CD4-positive, CD25-positive, alpha-beta regulatory T cell (primary cell): ENCODE measurements around the gene SCLY. TPM values are rescaled to one million over a fixed set of nuclear protein-coding genes. Genes with fewer than 3 reads are reported as not detected.
"Not testable (repeated sequence)": the region's sequence is repeated elsewhere in the genome, so short reads cannot be mapped to it uniquely, and the experiment has no call there.

ENCODE experiments used
- ATAC-seq, 2 donors: fragments of 150-1000 bp; cut with Tn5 transposase; one replicate each; pipeline ENCODE4 v1.10.0; 2021; ENCODE audit warnings: low read depth in 2 of 2, moderate number of reproducible peaks in 2 of 2, moderate library complexity in 1 of 2
- DNase-seq, 3 donors: peaks; one replicate each; pipeline versions ENCODE4 v3.0.0 to v3.0.0-alpha.2; 2012 to 2022; ENCODE audit warnings: mixed read lengths in 1 of 3
- H3K27ac ChIP-seq: one replicate; pipeline ENCODE4 v1.7.0; 2013; ENCODE audit warnings: mild to moderate bottlenecking, low read length; ENCODE audit not compliant: insufficient read depth, poor library complexity, severe bottlenecking
- H3K27me3 ChIP-seq: one replicate; pipeline ENCODE4 v1.7.0; 2013; ENCODE audit warnings: low read length; ENCODE audit not compliant: control insufficient read depth, insufficient read depth
- H3K36me3 ChIP-seq: one replicate; pipeline ENCODE4 v1.7.0; 2013; ENCODE audit warnings: mild to moderate bottlenecking, low read length, moderate library complexity; ENCODE audit not compliant: control insufficient read depth, insufficient read depth
- H3K4me1 ChIP-seq: 2 replicates; pipeline ENCODE4 v1.7.0; 2013; ENCODE audit warnings: mild to moderate bottlenecking, low read length; ENCODE audit not compliant: insufficient read depth, control insufficient read depth, poor library complexity, severe bottlenecking
- H3K4me3 ChIP-seq: one replicate; pipeline ENCODE4 v1.7.0; 2013; ENCODE audit warnings: low read depth, mild to moderate bottlenecking, low read length, moderate library complexity
- H3K9me3 ChIP-seq, 2 experiments: 1 replicate in 1 of 2; 2 replicates in 1 of 2; pipeline ENCODE4 v1.7.0; 2013; ENCODE audit warnings: low read length in 2 of 2, mild to moderate bottlenecking in 1 of 2, moderate library complexity in 1 of 2; ENCODE audit not compliant: control insufficient read depth in 2 of 2
- H3K27ac Mint-ChIP-seq, 3 donors: one replicate each; pipeline ENCODE4 v1.8.0; 2020 to 2022; ENCODE audit warnings: mild to moderate bottlenecking in 3 of 3, mixed read lengths in 3 of 3, moderate library complexity in 2 of 3
- H3K27me3 Mint-ChIP-seq: one replicate; pipeline ENCODE4 v1.8.0; 2022; ENCODE audit warnings: mild to moderate bottlenecking, mixed read lengths
- H3K36me3 Mint-ChIP-seq: one replicate; pipeline ENCODE4 v1.8.0; 2020; ENCODE audit warnings: mixed read lengths
- H3K4me1 Mint-ChIP-seq, 4 donors: one replicate each; pipeline ENCODE4 v1.8.0; 2020 to 2022; ENCODE audit warnings: mixed read lengths in 4 of 4, mild to moderate bottlenecking in 1 of 4
- H3K4me3 Mint-ChIP-seq, 4 donors: one replicate each; pipeline ENCODE4 v1.8.0; 2020 to 2022; ENCODE audit warnings: mild to moderate bottlenecking in 4 of 4, mixed read lengths in 4 of 4, moderate library complexity in 3 of 4
- H3K9me3 Mint-ChIP-seq, 7 donors: one replicate each; pipeline ENCODE4 v1.8.0; 2020 to 2022; ENCODE audit warnings: mixed read lengths in 7 of 7, mild to moderate bottlenecking in 3 of 7, moderate library complexity in 2 of 7
- polyA plus RNA-seq, 4 donors: library from polyadenylated mRNA; unstranded; fragments of 300-500 nt; fragmentation: Illumina TruSeq; gene quantifications; one replicate each; pipeline ENCODE4 v1.2.3, GENCODE V29; 2021
- total RNA-seq: library from RNA; stranded (reverse); gene quantifications from one replicate; pipeline ENCODE4 v1.2.3, GENCODE V29; 2022

The SCLY gene
- total and polyA plus RNA-seq, 5 donors from 2014 or later: 10.3 to 17.8 (median 15.6) TPM

GRCh38 chr2:238065071-238065846, 4.5 kb downstream of the SCLY start:
- ATAC-seq (no peak), DNase-seq (no peak)
- Mint-ChIP-seq H3K27me3 (no peaks in the 10 kb centered on the region), H3K36me3 (peaks cover 37% of the 10 kb centered on the region), H3K9me3 (peaks cover 0 to 8% (median 2%) of the 10 kb centered on the region in 7 donors), H3K27ac (no peak overlapping the region), H3K4me1 (peaks cover 34 to 62% (median 48%) of the 10 kb centered on the region in 4 donors), H3K4me3 (peak overlapping the region in 1 of 4 donors; percentile 65)
- Histone ChIP-seq H3K4me3 (no peak overlapping the region), H3K36me3 (peaks cover 30% of the 10 kb centered on the region), H3K27ac (no peak overlapping the region), H3K4me1 (peaks cover 39% of the 10 kb centered on the region), H3K9me3 (no peaks in the 10 kb centered on the region), H3K27me3 (no peaks in the 10 kb centered on the region)

GRCh38 chr2:238066218-238066617, 5.4 kb downstream of the SCLY start:
- Mint-ChIP-seq H3K9me3 (peaks cover 0 to 8% (median 2%) of the 10 kb centered on the region in 7 donors), H3K36me3 (peaks cover 37% of the 10 kb centered on the region), H3K27me3 (no peaks in the 10 kb centered on the region), H3K4me3 (no peak overlapping the region), H3K4me1 (peaks cover 33 to 65% (median 50%) of the 10 kb centered on the region in 4 donors), H3K27ac (no peak overlapping the region)
- Histone ChIP-seq H3K27me3 (no peaks in the 10 kb centered on the region), H3K9me3 (no peaks in the 10 kb centered on the region), H3K4me3 (no peak overlapping the region), H3K27ac (no peak overlapping the region), H3K36me3 (peaks cover 30% of the 10 kb centered on the region), H3K4me1 (peaks cover 40% of the 10 kb centered on the region)
- ATAC-seq: no peak
- no peak for DNase-seq

DNA sequence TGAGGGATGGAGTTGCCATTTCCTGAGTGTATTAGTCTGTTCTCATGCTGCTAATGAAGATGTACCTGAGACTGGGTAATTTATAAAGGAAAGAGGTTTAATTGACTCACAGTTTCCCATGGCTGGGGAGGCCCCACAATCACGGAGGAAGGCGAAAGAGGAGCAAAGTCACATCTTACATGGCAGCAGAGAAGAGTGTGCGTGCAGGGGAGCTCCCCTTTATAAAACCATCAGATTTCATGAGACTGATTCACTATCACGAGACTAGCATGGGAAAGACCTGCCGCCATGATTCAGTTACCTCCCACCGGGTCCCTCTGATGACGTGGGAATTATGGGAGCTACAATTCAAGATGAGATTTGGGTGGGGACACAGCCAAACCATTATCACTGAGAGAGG, 5.9 kb downstream of the SCLY start:
- not testable (repeated sequence) for H3K27ac Mint-ChIP-seq, H3K27ac ChIP-seq, H3K4me3 ChIP-seq, DNase-seq, H3K9me3 Mint-ChIP-seq, H3K27me3 Mint-ChIP-seq, ATAC-seq, H3K4me3 Mint-ChIP-seq, H3K9me3 ChIP-seq, H3K27me3 ChIP-seq
- Mint-ChIP-seq H3K4me1 (peaks cover 31 to 62% (median 47%) of the 10 kb centered on the region in 4 donors), H3K36me3 (peaks cover 39% of the 10 kb centered on the region)
- Histone ChIP-seq H3K4me1 (peaks cover 35% of the 10 kb centered on the region), H3K36me3 (peaks cover 30% of the 10 kb centered on the region)

DNA sequence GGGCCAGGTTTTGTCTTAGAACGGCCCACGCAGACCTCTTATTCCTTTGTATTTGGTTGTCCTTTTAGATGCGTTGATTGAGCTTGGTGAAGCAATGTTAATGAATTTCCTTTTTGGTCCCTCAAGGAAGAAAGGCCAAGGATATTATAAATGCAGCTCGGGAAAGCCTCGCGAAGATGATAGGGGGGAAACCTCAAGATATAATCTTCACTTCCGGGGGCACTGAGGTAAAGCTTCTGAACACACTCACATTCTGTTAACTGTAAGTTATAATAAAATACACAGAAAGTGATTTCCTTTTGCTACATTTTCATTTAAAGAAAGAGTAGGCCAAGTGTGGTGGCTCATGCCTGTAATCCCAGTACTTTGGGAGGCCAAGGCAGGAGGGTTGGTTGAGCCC, 7.1 kb downstream of the SCLY start:
- Histone ChIP-seq H3K9me3 (no peaks in the 10 kb centered on the region), H3K36me3 (peaks cover 36% of the 10 kb centered on the region), H3K27ac (no peak overlapping the region), H3K27me3 (no peaks in the 10 kb centered on the region), H3K4me3 (no peak overlapping the region), H3K4me1 (peaks cover 25% of the 10 kb centered on the region)
- peaks cover 31 to 54% (median 46%) of the 10 kb centered on the region in 4 donors for H3K4me1 Mint-ChIP-seq
- ATAC-seq: no peak
- peak overlapping the region in 2 of 4 donors; percentile 31 to 43 for H3K4me3 Mint-ChIP-seq
- H3K9me3 Mint-ChIP-seq: peaks cover 0 to 12% (median 2%) of the 10 kb centered on the region in 7 donors
- H3K27me3 Mint-ChIP-seq: no peaks in the 10 kb centered on the region
- no peak overlapping the region for H3K27ac Mint-ChIP-seq
- H3K36me3 Mint-ChIP-seq: peaks cover 51% of the 10 kb centered on the region
- no peak for DNase-seq

GRCh38 chr2:238069021-238069709, 8.4 kb downstream of the SCLY start:
- H3K27ac Mint-ChIP-seq: peak overlapping the region; percentile 76 to 86 (median 85)
- no peaks in the 10 kb centered on the region for H3K27me3 ChIP-seq
- ATAC-seq (peak in 1 of 2 donors; percentile 37), DNase-seq (no peak)
- H3K4me3 ChIP-seq: no peak overlapping the region
- no peaks in the 10 kb centered on the region for H3K27me3 Mint-ChIP-seq
- H3K36me3 Mint-ChIP-seq: peaks cover 58% of the 10 kb centered on the region
- peaks cover 38% of the 10 kb centered on the region for H3K36me3 ChIP-seq
- peaks cover 25% of the 10 kb centered on the region for H3K4me1 ChIP-seq
- H3K9me3 ChIP-seq: no peaks in the 10 kb centered on the region
- H3K4me3 Mint-ChIP-seq: peak overlapping the region; percentile 42 to 74 (median 58)
- peak overlapping the region; percentile 64 for H3K27ac ChIP-seq
- H3K4me1 Mint-ChIP-seq: peaks cover 26 to 49% (median 38%) of the 10 kb centered on the region in 4 donors
- peaks cover 0 to 14% (median 3%) of the 10 kb centered on the region in 7 donors for H3K9me3 Mint-ChIP-seq

GRCh38 chr2:238069877-238070276, 9.1 kb downstream of the SCLY start:
- H3K4me3 ChIP-seq: no peak overlapping the region
- Mint-ChIP-seq H3K27ac (peak overlapping the region; percentile 76 to 86 (median 85)), H3K4me3 (peak overlapping the region; percentile 42 to 74 (median 58)), H3K9me3 (peaks cover 0 to 14% (median 3%) of the 10 kb centered on the region in 7 donors), H3K4me1 (peaks cover 28 to 48% (median 36%) of the 10 kb centered on the region in 4 donors), H3K36me3 (peaks cover 62% of the 10 kb centered on the region), H3K27me3 (no peaks in the 10 kb centered on the region)
- H3K27me3 ChIP-seq: no peaks in the 10 kb centered on the region
- DNase-seq (no peak), ATAC-seq (no peak)
- H3K36me3 ChIP-seq: peaks cover 34% of the 10 kb centered on the region
- no peaks in the 10 kb centered on the region for H3K9me3 ChIP-seq
- peak overlapping the region; percentile 64 for H3K27ac ChIP-seq
- peaks cover 25% of the 10 kb centered on the region for H3K4me1 ChIP-seq

- Mint-ChIP-seq H3K4me3 (no peak overlapping the region), H3K4me1 (peaks cover 8 to 35% (median 13%) of the 10 kb centered on the region in 4 donors), H3K27me3 (no peaks in the 10 kb centered on the region), H3K9me3 (peaks cover 0 to 6% (median 0%) of the 10 kb centered on the region in 7 donors), H3K27ac (no peak overlapping the region), H3K36me3 (peaks cover 59% of the 10 kb centered on the region)
- DNase-seq (no peak), ATAC-seq (no peak)
- Histone ChIP-seq H3K4me1 (peaks cover 2% of the 10 kb centered on the region), H3K4me3 (no peak overlapping the region), H3K27me3 (no peaks in the 10 kb centered on the region), H3K27ac (no peak overlapping the region), H3K9me3 (peaks cover 0 to 4% of the 10 kb centered on the region in 2 experiments), H3K36me3 (peaks cover 14% of the 10 kb centered on the region)
Observed at GRCh38 chr2:238075397-238075796, 14.6 kb downstream of the SCLY start.
